Caco-2 (cell line): ENCODE results near the gene CNBD2. TPM values are rescaled to one million over a fixed set of nuclear protein-coding genes. Genes with fewer than 3 reads are reported as not detected.
A peak's percentile ranks its signal among the peaks of the same experiment; 100 is the strongest.
"Not testable (repeated sequence)": the region's sequence is repeated elsewhere in the genome, so short reads cannot be mapped to it uniquely, and the experiment has no call there.

Experiments used
- BruUV-seq: library from RNA; stranded (reverse); fragments of 400-500 nt; replicated peaks from 2 replicates; lab custom pipeline; 2021; lab: Mats Ljungman, UMichigan
- CTCF ChIA-PET: fragments of 300-600 bp; sonication (Branson Sonifier 250); formaldehyde crosslinking; loops from one replicate; lab custom pipeline; 2022; ENCODE audit warnings: antibody characterized with exemption; lab: Charles Lee
- POLR2A ChIA-PET: fragments of 300-600 bp; sonication (Branson Sonifier 250); formaldehyde crosslinking; loops from one replicate; lab custom pipeline; 2022; ENCODE audit warnings: antibody characterized with exemption; lab: Charles Lee
- DNase-seq, 2 experiments: peaks; one replicate each; pipeline versions ENCODE4 v3.0.0 to v3.0.0-alpha.2; 2020 to 2022
- H3K27me3 ChIP-seq: replicated peaks from 2 replicates; pipeline ENCODE4 v1.6.0; 2011; ENCODE audit warnings: low read length; ENCODE audit not compliant: control insufficient read depth, insufficient read depth
- H3K36me3 ChIP-seq: 2 replicates; pipeline ENCODE4 v1.5.1; 2011; ENCODE audit warnings: low read length; ENCODE audit not compliant: control insufficient read depth, insufficient read depth
- H3K4me1 ChIP-seq: fragments of 250-450 bp; sonication (Bioruptor Pico); 2 replicates; pipeline ENCODE4 v1.5.1; 2020; ENCODE audit warnings: mild to moderate bottlenecking
- H3K4me3 ChIP-seq: 2 replicates; pipeline ENCODE4 v1.5.1; 2011; ENCODE audit warnings: low read depth, mild to moderate bottlenecking, control low read depth, low read length
- H3K9me3 ChIP-seq: fragments of 250-450 bp; sonication (Bioruptor Pico); 2 replicates; pipeline ENCODE4 v1.5.1; 2020; ENCODE audit warnings: mild to moderate bottlenecking, moderate library complexity
- H3K27ac Mint-ChIP-seq: one replicate; pipeline ENCODE4 v1.8.0; 2022; ENCODE audit warnings: mixed read lengths; ENCODE audit not compliant: unreplicated experiment
- H3K27me3 Mint-ChIP-seq: one replicate; pipeline ENCODE4 v1.8.0; 2022; ENCODE audit warnings: mixed read lengths; ENCODE audit not compliant: insufficient read depth, unreplicated experiment
- H3K36me3 Mint-ChIP-seq: one replicate; pipeline ENCODE4 v1.8.0; 2022; ENCODE audit warnings: mild to moderate bottlenecking, mixed read lengths; ENCODE audit not compliant: insufficient read depth, unreplicated experiment
- H3K4me1 Mint-ChIP-seq: one replicate; pipeline ENCODE4 v1.8.0; 2022; ENCODE audit warnings: low read depth, mixed read lengths; ENCODE audit not compliant: unreplicated experiment
- H3K4me3 Mint-ChIP-seq: one replicate; pipeline ENCODE4 v1.8.0; 2022; ENCODE audit warnings: mild to moderate bottlenecking, moderate library complexity, mixed read lengths; ENCODE audit not compliant: unreplicated experiment
- H3K9me3 Mint-ChIP-seq: one replicate; pipeline ENCODE4 v1.8.0; 2022; ENCODE audit warnings: mixed read lengths; ENCODE audit not compliant: unreplicated experiment
- intact Hi-C: fragments of 100-400 bp; cut with micrococcal nuclease; formaldehyde crosslinking; loops from one replicate; pipeline ENCODE4 v1.10.0; 2022; ENCODE audit not compliant: unreplicated experiment
- total RNA-seq: library from RNA; stranded (reverse); gene quantifications from 2 replicates; pipeline ENCODE4 v1.2.3, GENCODE V29; 2022
- TF ChIP-seq, protein P1 (sequence below), 2 experiments: fragments of 200-600 bp in 1 of 2; IDR thresholded peaks; 1 replicate in 1 of 2; 2 replicates in 1 of 2; pipeline versions ENCODE4 v1.5.1 to v1.8.0; 2011 to 2022; ENCODE audit warnings: antibody characterized with exemption in 1 of 2, control low read depth in 1 of 2, inconsistent platforms in 1 of 2, low read depth in 1 of 2, low read length in 1 of 2, mild to moderate bottlenecking in 1 of 2, moderate library complexity in 1 of 2; ENCODE audit not compliant: insufficient read depth in 1 of 2, severe bottlenecking in 1 of 2, unreplicated experiment in 1 of 2

Gene CNBD2
- total RNA-seq, 1 experiment from 2014 or later: 9.1 TPM

DNA sequence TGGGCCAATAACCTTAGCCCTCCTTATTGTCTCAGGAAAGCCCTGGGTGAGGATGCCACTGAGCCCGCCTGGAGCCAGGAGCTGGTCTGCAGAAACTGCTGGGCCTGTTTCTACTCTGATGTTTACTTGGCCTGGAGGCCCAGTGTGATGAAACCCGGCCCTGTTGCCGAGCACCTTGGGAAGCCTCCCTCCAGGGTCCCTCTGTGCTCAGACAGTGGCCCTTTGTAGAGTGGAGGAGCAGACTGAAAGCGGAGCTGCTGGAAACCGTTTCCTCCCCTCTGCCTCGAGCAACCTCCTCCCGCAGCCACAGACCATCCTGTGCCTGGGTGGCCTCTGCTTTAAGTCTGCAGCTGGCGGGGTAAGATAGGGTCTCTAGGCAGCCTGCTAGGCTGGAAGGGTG lies 102.1 kb downstream of the CNBD2 start:
- H3K27ac Mint-ChIP-seq: peak overlapping the region; percentile 26
- peaks cover 13% of the 10 kb centered on the region for H3K4me1 Mint-ChIP-seq
- peak; percentile 74 for DNase-seq
- intact Hi-C loops: loop anchor here (1.0 kb wide), 1 partner anchor 13 kb away; no protein-coding TSS in a partner anchor
- no peaks in the 10 kb centered on the region for H3K9me3 ChIP-seq
- H3K4me3 ChIP-seq: no peak overlapping the region
- H3K36me3 ChIP-seq: no peaks in the 10 kb centered on the region
- H3K27me3 Mint-ChIP-seq: no peaks in the 10 kb centered on the region
- H3K4me1 ChIP-seq: peaks cover 16% of the 10 kb centered on the region
- TF ChIP-seq, protein P1, sequence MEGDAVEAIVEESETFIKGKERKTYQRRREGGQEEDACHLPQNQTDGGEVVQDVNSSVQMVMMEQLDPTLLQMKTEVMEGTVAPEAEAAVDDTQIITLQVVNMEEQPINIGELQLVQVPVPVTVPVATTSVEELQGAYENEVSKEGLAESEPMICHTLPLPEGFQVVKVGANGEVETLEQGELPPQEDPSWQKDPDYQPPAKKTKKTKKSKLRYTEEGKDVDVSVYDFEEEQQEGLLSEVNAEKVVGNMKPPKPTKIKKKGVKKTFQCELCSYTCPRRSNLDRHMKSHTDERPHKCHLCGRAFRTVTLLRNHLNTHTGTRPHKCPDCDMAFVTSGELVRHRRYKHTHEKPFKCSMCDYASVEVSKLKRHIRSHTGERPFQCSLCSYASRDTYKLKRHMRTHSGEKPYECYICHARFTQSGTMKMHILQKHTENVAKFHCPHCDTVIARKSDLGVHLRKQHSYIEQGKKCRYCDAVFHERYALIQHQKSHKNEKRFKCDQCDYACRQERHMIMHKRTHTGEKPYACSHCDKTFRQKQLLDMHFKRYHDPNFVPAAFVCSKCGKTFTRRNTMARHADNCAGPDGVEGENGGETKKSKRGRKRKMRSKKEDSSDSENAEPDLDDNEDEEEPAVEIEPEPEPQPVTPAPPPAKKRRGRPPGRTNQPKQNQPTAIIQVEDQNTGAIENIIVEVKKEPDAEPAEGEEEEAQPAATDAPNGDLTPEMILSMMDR (IDR thresholded peaks at IDR 0.05; ENCODE audit: insufficient read depth in 1 of 2, low read depth in 1 of 2, low read length in 1 of 2, severe bottlenecking in 1 of 2, unreplicated experiment in 1 of 2): no peak
- BruUV-seq: no TSS peak
- H3K9me3 Mint-ChIP-seq: no peaks in the 10 kb centered on the region
- ChIA-PET POLR2A (interaction anchor here (0.6 to 1.2 kb wide), 3 partner anchors 15 to 405 kb away, joined by 4 to 9 read pairs (median 4); no protein-coding TSS in a partner anchor), CTCF (interaction anchor here (0.6 to 1.8 kb wide), 5 partner anchors 15 to 78 kb away, joined by 3 to 6 read pairs (median 4); no protein-coding TSS in a partner anchor)
- H3K27me3 ChIP-seq: no peaks in the 10 kb centered on the region
- no peaks in the 10 kb centered on the region for H3K36me3 Mint-ChIP-seq
- H3K4me3 Mint-ChIP-seq: no peak overlapping the region

DNA sequence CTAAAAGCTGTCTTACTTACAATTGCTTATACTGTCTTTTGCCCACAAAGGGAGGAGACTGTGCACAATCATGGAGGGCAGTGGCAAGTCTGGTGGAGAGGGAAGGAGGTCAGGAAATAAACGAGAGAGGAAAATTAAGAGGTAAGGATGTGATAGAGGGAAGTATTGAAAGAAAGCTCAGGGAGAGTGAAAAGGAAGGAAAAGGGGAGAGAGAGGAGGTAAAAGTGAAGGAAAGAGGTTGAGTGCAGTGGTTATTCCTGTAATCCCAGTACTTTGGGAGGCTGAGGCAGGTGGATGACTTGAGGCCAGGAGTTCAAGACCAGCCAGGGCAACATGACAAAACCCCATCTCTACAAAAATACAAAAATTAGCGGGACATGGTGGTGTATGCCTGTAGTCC lies 103.5 kb downstream of the CNBD2 start:
- Histone ChIP-seq H3K27me3 (no peaks in the 10 kb centered on the region), H3K36me3 (no peaks in the 10 kb centered on the region), H3K4me3 (no peak overlapping the region), H3K9me3 (no peaks in the 10 kb centered on the region), H3K4me1 (peaks cover 13% of the 10 kb centered on the region)
- ChIA-PET POLR2A (no interaction called here), CTCF (interaction anchor here (1.3 to 1.5 kb wide), 2 partner anchors 46 to 79 kb away, joined by 3 to 6 read pairs; no protein-coding TSS in a partner anchor)
- intact Hi-C loops: no loop called here
- no peak for DNase-seq
- peaks cover 13% of the 10 kb centered on the region for H3K4me1 Mint-ChIP-seq
- H3K27me3 Mint-ChIP-seq: no peaks in the 10 kb centered on the region
- H3K4me3 Mint-ChIP-seq: no peak overlapping the region
- no peaks in the 10 kb centered on the region for H3K36me3 Mint-ChIP-seq
- H3K27ac Mint-ChIP-seq: no peak overlapping the region
- TF ChIP-seq, protein P1 (IDR thresholded peaks at IDR 0.05; ENCODE audit: insufficient read depth in 1 of 2, low read depth in 1 of 2, low read length in 1 of 2, severe bottlenecking in 1 of 2, unreplicated experiment in 1 of 2): no peak
- no TSS peak for BruUV-seq
- H3K9me3 Mint-ChIP-seq: no peaks in the 10 kb centered on the region

DNA sequence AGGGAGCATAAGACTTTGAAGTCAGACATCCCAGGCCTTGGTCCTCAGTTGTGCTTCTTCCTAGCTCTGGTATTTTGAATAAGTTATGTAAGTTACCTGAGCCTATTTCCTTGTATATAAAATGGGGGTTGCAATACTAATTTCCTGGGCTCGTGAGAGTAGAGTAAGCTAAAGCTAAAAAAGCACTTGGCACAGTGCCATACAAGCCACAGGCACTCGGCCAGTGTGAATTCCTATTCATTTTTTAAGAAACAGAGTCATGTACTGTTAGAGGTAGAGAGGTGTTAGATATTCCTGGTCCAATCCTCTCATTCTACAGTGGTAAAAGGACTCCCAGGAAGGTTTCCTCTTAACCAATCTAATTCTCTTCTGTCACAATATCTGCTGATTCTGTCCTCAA lies 106.6 kb downstream of the CNBD2 start:
- no peak overlapping the region for H3K4me3 Mint-ChIP-seq
- CTCF ChIA-PET: interaction anchor here (0.6 to 1.5 kb wide), 4 partner anchors 10 to 86 kb away, joined by 3 to 4 read pairs (median 4); no protein-coding TSS in a partner anchor
- H3K36me3 ChIP-seq: no peaks in the 10 kb centered on the region
- H3K27me3 Mint-ChIP-seq: no peaks in the 10 kb centered on the region
- POLR2A ChIA-PET: no interaction called here
- H3K27me3 ChIP-seq: no peaks in the 10 kb centered on the region
- no peak for DNase-seq
- H3K9me3 ChIP-seq: no peaks in the 10 kb centered on the region; the same call in 1 of the 2 replicates
- intact Hi-C loops: no loop called here
- no TSS peak for BruUV-seq
- peaks cover 19% of the 10 kb centered on the region for H3K4me1 ChIP-seq
- H3K4me3 ChIP-seq: no peak overlapping the region
- no peaks in the 10 kb centered on the region for H3K9me3 Mint-ChIP-seq
- H3K36me3 Mint-ChIP-seq: no peaks in the 10 kb centered on the region
- TF ChIP-seq, protein P1 (IDR thresholded peaks at IDR 0.05; ENCODE audit: insufficient read depth in 1 of 2, low read depth in 1 of 2, low read length in 1 of 2, severe bottlenecking in 1 of 2, unreplicated experiment in 1 of 2): no peak
- H3K27ac Mint-ChIP-seq: no peak overlapping the region
- H3K4me1 Mint-ChIP-seq: peaks cover 19% of the 10 kb centered on the region

DNA sequence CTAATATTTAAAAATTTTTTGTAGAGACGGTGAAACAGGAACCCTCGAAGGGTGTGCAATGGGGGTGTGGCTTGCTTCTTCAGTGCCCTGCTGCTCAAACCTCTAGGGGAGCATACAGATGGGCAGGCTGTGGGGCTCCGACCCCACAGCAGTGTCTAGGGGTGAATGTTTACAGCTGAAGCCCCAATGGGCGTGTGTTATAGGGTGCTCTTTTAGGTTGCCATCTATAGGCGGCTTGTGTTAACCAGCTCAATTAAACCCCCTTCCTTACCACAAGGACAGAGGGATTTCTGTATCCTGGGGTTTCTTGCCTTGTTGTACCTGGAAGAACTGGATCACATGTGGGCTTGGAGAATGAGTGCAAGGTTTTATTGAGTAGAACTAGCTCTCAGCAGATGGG lies 109.4 kb downstream of the CNBD2 start:
- H3K27ac Mint-ChIP-seq: peak overlapping the region; percentile 26
- H3K27me3 ChIP-seq, DNase-seq, BruUV-seq, H3K4me3 Mint-ChIP-seq, H3K36me3 Mint-ChIP-seq, H3K27me3 Mint-ChIP-seq, H3K4me3 ChIP-seq, H3K9me3 Mint-ChIP-seq, intact Hi-C loops, H3K9me3 ChIP-seq, H3K36me3 ChIP-seq, POLR2A ChIA-PET: not testable (repeated sequence)
- CTCF ChIA-PET: interaction anchor here (0.5 to 1.5 kb wide), 5 partner anchors 9 to 85 kb away, joined by 3 to 6 read pairs (median 4); no protein-coding TSS in a partner anchor
- peaks cover 26% of the 10 kb centered on the region for H3K4me1 Mint-ChIP-seq
- peaks cover 26% of the 10 kb centered on the region for H3K4me1 ChIP-seq
